CD14-positive monocyte (primary cell): ENCODE data around the gene CTSA. TPM values are rescaled to one million over a fixed set of nuclear protein-coding genes. Genes with fewer than 3 reads are reported as not detected.
"Not testable (repeated sequence)": the region's sequence is repeated elsewhere in the genome, so short reads cannot be mapped to it uniquely, and the experiment has no call there.

Experiments used
- DNase-seq, 3 donors: peaks; one replicate each; pipeline ENCODE4 v3.0.0-alpha.2; 2011 to 2022
- H2AFZ ChIP-seq: 2 replicates; pipeline ENCODE4 v1.6.0; 2012; ENCODE audit warnings: mild to moderate bottlenecking, low read depth, low read length, inconsistent platforms; ENCODE audit not compliant: insufficient read depth, poor library complexity, severe bottlenecking
- H3K27ac ChIP-seq, 2 donors: 1 replicate in 1 of 2; 2 replicates in 1 of 2; pipeline ENCODE4 v1.5.1; 2012 to 2013; ENCODE audit warnings: low read length in 2 of 2, control low read depth in 1 of 2, inconsistent platforms in 1 of 2, low read depth in 1 of 2, mild to moderate bottlenecking in 1 of 2
- H3K27me3 ChIP-seq, 2 donors: one replicate each; pipeline versions ENCODE4 v1.6.0 to v1.6.1; 2011 to 2013; ENCODE audit warnings: low read length in 2 of 2; ENCODE audit not compliant: control insufficient read depth in 2 of 2, insufficient read depth in 2 of 2
- H3K36me3 ChIP-seq, 2 donors: replicated peaks in 1 of 2; 1 replicate in 1 of 2; 2 replicates in 1 of 2; pipeline versions ENCODE4 v1.5.1 to v1.6.1; 2012 to 2013; ENCODE audit warnings: low read length in 2 of 2, control low read depth in 1 of 2, inconsistent platforms in 1 of 2, mild to moderate bottlenecking in 1 of 2; ENCODE audit not compliant: insufficient read depth in 2 of 2, control insufficient read depth in 1 of 2
- H3K4me1 ChIP-seq, 2 donors: 1 replicate in 1 of 2; 2 replicates in 1 of 2; pipeline versions ENCODE4 v1.5.1 to v1.6.1; 2012 to 2013; ENCODE audit warnings: low read length in 2 of 2, control low read depth in 1 of 2, inconsistent platforms in 1 of 2, mild to moderate bottlenecking in 1 of 2, moderate library complexity in 1 of 2; ENCODE audit not compliant: insufficient read depth in 2 of 2, control insufficient read depth in 1 of 2
- H3K4me2 ChIP-seq: replicated peaks from 2 replicates; pipeline ENCODE3; 2012; ENCODE audit warnings: low read length, moderate library complexity, mild to moderate bottlenecking; ENCODE audit not compliant: poor library complexity, severe bottlenecking; ENCODE audit errors: extremely low read depth
- H3K4me3 ChIP-seq, 3 experiments: fragments of 200-600 bp in 1 of 3; sonication (generic) in 1 of 3; replicated peaks in 1 of 3; 1 replicate in 2 of 3; 2 replicates in 1 of 3; pipeline ENCODE4 v1.5.1; 2011 to 2013; ENCODE audit warnings: low read length in 3 of 3, mild to moderate bottlenecking in 3 of 3, control low read depth in 2 of 3, low read depth in 2 of 3, inconsistent platforms in 1 of 3, moderate library complexity in 1 of 3
- H3K79me2 ChIP-seq: 2 replicates; pipeline ENCODE4 v1.6.0; 2012; ENCODE audit warnings: mild to moderate bottlenecking, control low read depth, inconsistent platforms, low read length, moderate library complexity; ENCODE audit not compliant: insufficient read depth
- H3K9ac ChIP-seq: 2 replicates; pipeline ENCODE4 v1.6.0; 2017; ENCODE audit warnings: low read length, mild to moderate bottlenecking; ENCODE audit not compliant: insufficient read depth, poor library complexity, severe bottlenecking
- H3K9me3 ChIP-seq, 2 donors: replicated peaks in 1 of 2; 1 replicate in 1 of 2; 2 replicates in 1 of 2; pipeline versions ENCODE4 v1.5.1 to v1.6.1; 2012 to 2013; ENCODE audit warnings: low read length in 2 of 2, control low read depth in 1 of 2; ENCODE audit not compliant: control insufficient read depth in 1 of 2, insufficient read depth in 1 of 2
- H4K20me1 ChIP-seq: 2 replicates; pipeline ENCODE4 v1.6.0; 2012; ENCODE audit warnings: mild to moderate bottlenecking, low read length, control low read depth, moderate library complexity; ENCODE audit not compliant: insufficient read depth
- H3K27ac Mint-ChIP-seq, 7 donors: one replicate each; pipeline ENCODE4 v1.8.0; 2020; ENCODE audit warnings: mild to moderate bottlenecking in 7 of 7, mixed read lengths in 7 of 7, moderate library complexity in 6 of 7, inconsistent platforms in 2 of 7
- H3K27me3 Mint-ChIP-seq, 3 donors: one replicate each; pipeline ENCODE4 v1.8.0; 2021 to 2022; ENCODE audit warnings: low read depth in 3 of 3, mild to moderate bottlenecking in 3 of 3, mixed read lengths in 3 of 3, moderate library complexity in 3 of 3, inconsistent platforms in 1 of 3
- H3K36me3 Mint-ChIP-seq, 2 donors: one replicate each; pipeline ENCODE4 v1.8.0; 2020; ENCODE audit warnings: mixed read lengths in 2 of 2, inconsistent platforms in 1 of 2, mild to moderate bottlenecking in 1 of 2
- H3K4me1 Mint-ChIP-seq: one replicate; pipeline ENCODE4 v1.8.0; 2020; ENCODE audit warnings: mild to moderate bottlenecking, mixed read lengths
- H3K4me3 Mint-ChIP-seq, 2 donors: one replicate each; pipeline ENCODE4 v1.8.0; 2020; ENCODE audit warnings: mild to moderate bottlenecking in 2 of 2, mixed read lengths in 2 of 2, moderate library complexity in 1 of 2
- H3K9me3 Mint-ChIP-seq, 7 donors: one replicate each; pipeline ENCODE4 v1.8.0; 2020 to 2022; ENCODE audit warnings: mixed read lengths in 7 of 7, mild to moderate bottlenecking in 6 of 7, moderate library complexity in 6 of 7, inconsistent platforms in 2 of 7
- WGBS: methylation state at CpG from one replicate; pipeline ENCODE4 v1.1.5; 2013; ENCODE audit warnings: missing lambda C conversion rate; ENCODE audit not compliant: insufficient coverage; 5-methylcytosine and 5-hydroxymethylcytosine counted together
- intact Hi-C, 2 donors: fragments of 100-400 bp; cut with micrococcal nuclease; formaldehyde crosslinking; loops; one replicate each; pipeline versions ENCODE4 v1.15.0 to v1.15.1; 2023
- polyA plus RNA-seq, 3 donors: library from polyadenylated mRNA; depleted of rRNA in 1 of 3; unstranded in 2 of 3; stranded (reverse) in 1 of 3; fragments of 300-500 nt in 2 of 3; fragments of >200 nt in 1 of 3; fragmentation: Illumina TruSeq in 2 of 3; gene quantifications; 1 replicate in 2 of 3; 2 replicates in 1 of 3; pipeline ENCODE4 v1.2.3, GENCODE V29; 2012 to 2021
- TF ChIP-seq, protein P1 (sequence below): fragments of 200-600 bp; IDR thresholded peaks from one replicate; pipeline ENCODE4 v1.8.0; 2022; ENCODE audit warnings: antibody characterized with exemption, mild to moderate bottlenecking

CTSA gene
- polyA plus RNA-seq, 3 donors = 279 to 489 (median 366) TPM

DNA sequence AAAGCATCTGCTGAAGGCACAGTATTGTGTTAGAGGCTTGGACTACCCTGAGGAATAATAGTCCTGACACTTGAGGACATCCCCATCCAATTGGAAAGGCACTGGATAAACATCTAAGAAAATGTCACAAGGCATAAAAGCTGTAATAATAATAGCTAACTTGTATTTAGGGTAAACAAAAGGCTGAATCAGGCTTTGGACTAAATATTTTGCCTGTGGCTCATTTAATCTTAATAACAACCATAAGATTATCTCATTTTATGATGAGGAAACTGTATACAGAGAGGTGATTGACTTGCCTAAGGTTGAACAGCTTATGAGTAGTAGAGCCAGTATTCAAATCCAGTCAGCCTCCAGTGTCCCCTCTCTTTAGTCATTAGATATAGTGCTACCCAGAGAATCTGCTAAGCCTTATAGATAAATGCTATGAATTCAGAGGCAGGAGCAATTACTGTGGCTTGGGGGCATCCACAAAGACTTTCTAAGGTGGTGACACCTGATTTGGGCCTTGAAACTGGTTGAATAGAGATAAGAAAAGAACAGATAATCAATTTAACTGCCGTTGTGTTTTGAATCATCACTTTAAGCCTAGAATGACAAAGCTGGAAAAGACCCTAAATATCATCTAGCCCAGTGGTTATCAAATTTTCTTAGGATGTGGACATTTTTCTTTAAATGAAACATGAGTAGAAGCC lies 17.6 kb upstream of the CTSA start:
- no peak for DNase-seq
- no CpG with 5 or more reads among the region's 1 CpG for WGBS
- Mint-ChIP-seq H3K4me1 (no peaks in the 10 kb centered on the region), H3K27me3 (no peaks in the 10 kb centered on the region), H3K36me3 (peaks cover 33 to 38% of the 10 kb centered on the region in 2 donors), H3K4me3 (no peak overlapping the region), H3K9me3 (no peaks in the 10 kb centered on the region), H3K27ac (no peak overlapping the region)
- Histone ChIP-seq H3K4me3 (no peak overlapping the region), H3K9ac (no peak overlapping the region), H2AFZ (no peak overlapping the region), H3K4me1 (no peaks in the 10 kb centered on the region), H3K4me2 (no peak overlapping the region), H3K27ac (no peak overlapping the region), H3K9me3 (no peaks in the 10 kb centered on the region), H3K36me3 (peaks cover 21% of the 10 kb centered on the region in 2 donors), H3K27me3 (no peaks in the 10 kb centered on the region), H3K79me2 (no peaks in the 10 kb centered on the region), H4K20me1 (no peaks in the 10 kb centered on the region)
- TF ChIP-seq, protein P1, sequence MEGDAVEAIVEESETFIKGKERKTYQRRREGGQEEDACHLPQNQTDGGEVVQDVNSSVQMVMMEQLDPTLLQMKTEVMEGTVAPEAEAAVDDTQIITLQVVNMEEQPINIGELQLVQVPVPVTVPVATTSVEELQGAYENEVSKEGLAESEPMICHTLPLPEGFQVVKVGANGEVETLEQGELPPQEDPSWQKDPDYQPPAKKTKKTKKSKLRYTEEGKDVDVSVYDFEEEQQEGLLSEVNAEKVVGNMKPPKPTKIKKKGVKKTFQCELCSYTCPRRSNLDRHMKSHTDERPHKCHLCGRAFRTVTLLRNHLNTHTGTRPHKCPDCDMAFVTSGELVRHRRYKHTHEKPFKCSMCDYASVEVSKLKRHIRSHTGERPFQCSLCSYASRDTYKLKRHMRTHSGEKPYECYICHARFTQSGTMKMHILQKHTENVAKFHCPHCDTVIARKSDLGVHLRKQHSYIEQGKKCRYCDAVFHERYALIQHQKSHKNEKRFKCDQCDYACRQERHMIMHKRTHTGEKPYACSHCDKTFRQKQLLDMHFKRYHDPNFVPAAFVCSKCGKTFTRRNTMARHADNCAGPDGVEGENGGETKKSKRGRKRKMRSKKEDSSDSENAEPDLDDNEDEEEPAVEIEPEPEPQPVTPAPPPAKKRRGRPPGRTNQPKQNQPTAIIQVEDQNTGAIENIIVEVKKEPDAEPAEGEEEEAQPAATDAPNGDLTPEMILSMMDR = no peak
- intact Hi-C loops = no loop called here

DNA sequence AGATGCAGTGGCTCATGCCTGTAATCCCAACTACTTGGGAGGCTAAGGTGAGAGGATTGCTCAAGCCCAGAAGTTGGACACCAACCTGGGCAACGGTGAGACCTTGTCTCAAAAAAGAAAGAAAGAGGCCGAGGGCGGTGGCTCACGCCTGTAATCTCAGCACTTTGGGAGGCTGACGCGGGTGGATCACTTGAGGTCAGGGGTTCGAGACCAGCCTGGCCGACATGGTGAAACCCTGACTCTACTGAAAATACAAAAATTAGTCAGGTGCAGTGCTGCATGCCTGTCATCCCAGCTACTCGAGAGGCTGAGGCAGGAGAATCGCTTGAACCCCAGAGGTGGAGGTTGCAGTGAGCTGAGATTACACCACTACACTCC lies 17.0 kb upstream of the CTSA start:
- intact Hi-C loops, H3K27me3 Mint-ChIP-seq, H4K20me1 ChIP-seq, H3K4me2 ChIP-seq, H3K4me1 ChIP-seq, H3K9me3 ChIP-seq, DNase-seq, H3K9me3 Mint-ChIP-seq, H3K27ac Mint-ChIP-seq, H3K9ac ChIP-seq, H3K27me3 ChIP-seq, H3K4me1 Mint-ChIP-seq, H3K79me2 ChIP-seq, H3K27ac ChIP-seq, H2AFZ ChIP-seq, H3K4me3 Mint-ChIP-seq, H3K4me3 ChIP-seq: not testable (repeated sequence)
- peaks cover 22 to 24% of the 10 kb centered on the region in 2 donors for H3K36me3 ChIP-seq
- 98% methylated on average over 6 of the region's 10 CpGs for WGBS
- peaks cover 35 to 43% of the 10 kb centered on the region in 2 donors for H3K36me3 Mint-ChIP-seq
